Transverse colon (tissue), 4 donors: ENCODE measurements around the gene TNFSF10. TPM values are rescaled to one million over a fixed set of nuclear protein-coding genes. Genes with fewer than 3 reads are reported as not detected.

Experiments
- DNase-seq: peaks from one replicate; pipeline ENCODE4 v3.0.0-alpha.2; 2019
- H3K27ac ChIP-seq, 4 donors: fragments of 200-600 bp; sonication (generic); 2 replicates each; pipeline ENCODE4 v1.5.1; 2016 to 2018; ENCODE audit warnings: inconsistent platforms in 4 of 4
- H3K27me3 ChIP-seq: fragments of 200-600 bp; sonication (generic); 2 replicates; pipeline ENCODE4 v1.5.1; 2017; ENCODE audit warnings: inconsistent platforms
- H3K36me3 ChIP-seq, 4 donors: fragments of 200-600 bp; sonication (generic); 2 replicates each; pipeline ENCODE4 v1.5.1; 2017 to 2019; ENCODE audit warnings: inconsistent platforms in 4 of 4
- H3K4me1 ChIP-seq, 4 donors: fragments of 200-600 bp; sonication (generic); 2 replicates each; pipeline ENCODE4 v1.5.1; 2017 to 2020; ENCODE audit warnings: inconsistent platforms in 4 of 4
- H3K4me3 ChIP-seq, 4 donors: fragments of 200-600 bp; sonication (generic); 1 replicate in 1 of 4; 2 replicates in 3 of 4; pipeline versions ENCODE4 v1.5.1 to v1.6.1; 2017 to 2019; ENCODE audit warnings: inconsistent platforms in 4 of 4
- H3K9me3 ChIP-seq, 2 donors: fragments of 200-600 bp; sonication (generic); 2 replicates each; pipeline ENCODE4 v1.5.1; 2017 to 2019; ENCODE audit warnings: inconsistent platforms in 2 of 2
- CTCF ChIP-seq, 5 experiments: fragments of 200-600 bp in 3 of 5; fragments of 450-650 bp in 2 of 5; sonication (generic) in 3 of 5; IDR thresholded peaks; 1 replicate in 2 of 5; 2 replicates in 3 of 5; pipeline ENCODE4 v1.5.1; 2016 to 2017; ENCODE audit warnings: antibody characterized with exemption in 5 of 5, inconsistent platforms in 3 of 5, mild to moderate bottlenecking in 2 of 5, moderate library complexity in 1 of 5
- EP300 ChIP-seq: sonication (generic); formaldehyde crosslinking; IDR thresholded peaks from one replicate; pipeline ENCODE4 v1.6.1; 2017; ENCODE audit warnings: antibody characterized with exemption, low read depth
- POLR2A ChIP-seq: fragments of 450-650 bp; IDR thresholded peaks from one replicate; pipeline ENCODE4 v1.6.1; 2016; ENCODE audit warnings: antibody characterized with exemption, mild to moderate bottlenecking, moderate library complexity
- POLR2AphosphoS5 ChIP-seq, 3 donors: sonication (generic); formaldehyde crosslinking; IDR thresholded peaks; one replicate each; pipeline ENCODE4 v1.6.1; 2016; ENCODE audit warnings: antibody characterized with exemption in 3 of 3
- WGBS, 2 donors: methylation state at CpG; one replicate each; pipeline ENCODE4 v1.1.5; 2018; ENCODE audit warnings: low coverage in 1 of 2; 5-methylcytosine and 5-hydroxymethylcytosine counted together
- in situ Hi-C, 4 donors: fragments of 200-750 bp; cut with MboI; loops; one replicate each; pipeline versions ENCODE4 v1.15.0 to v1.15.1; 2017; ENCODE audit warnings: low sequenced_read_pairs in 3 of 4, low pct_ligation_motif_present in 1 of 4, low pct_unique_long_range_greater_than_20kb in 1 of 4
- intact Hi-C: fragments of 100-400 bp; cut with DNase I; formaldehyde crosslinking; loops from one replicate; pipeline ENCODE4 v1.15.1; 2023; ENCODE audit warnings: low total_unique reads
- total RNA-seq, 4 donors: library from RNA; depleted of rRNA; stranded (reverse); fragments of >200 nt; gene quantifications; one replicate each; pipeline ENCODE4 v1.1.0, GENCODE V29; 2016

Gene TNFSF10
- total RNA-seq, 4 donors from 2014 or later = 73.8 to 150 (median 125) TPM

GRCh38 chr3:172560586-172560985, 37.4 kb upstream of the TNFSF10 start:
- no peak for TF ChIP-seq EP300
- no peak for TF ChIP-seq POLR2A
- TF ChIP-seq CTCF (IDR thresholded peaks at IDR 0.05) = no peak
- no peak for TF ChIP-seq POLR2AphosphoS5 (IDR thresholded peaks at IDR 0.05)
- Histone ChIP-seq H3K9me3 (no peaks in the 10 kb centered on the region), H3K4me1 (peaks cover 11 to 56% (median 31%) of the 10 kb centered on the region in 4 donors), H3K4me3 (no peak overlapping the region), H3K27me3 (no peaks in the 10 kb centered on the region), H3K36me3 (no peaks in the 10 kb centered on the region), H3K27ac (no peak overlapping the region)
- in situ Hi-C loops (no loop called here), intact Hi-C loops (no loop called here)
- WGBS, 2 donors = 63 to 83% methylated on average over 1 of the region's 1 CpG
- DNase-seq = no peak

GRCh38 chr3:172560026-172560425, 36.8 kb upstream of the TNFSF10 start:
- peak overlapping the region in 2 of 4 donors; percentile 20 to 34 for H3K27ac ChIP-seq

GRCh38 chr3:172559020-172559419, 35.8 kb upstream of the TNFSF10 start:
- Histone ChIP-seq H3K27me3 (no peaks in the 10 kb centered on the region), H3K27ac (peak overlapping the region in 3 of 4 donors; percentile 14 to 34 (median 20)), H3K36me3 (no peaks in the 10 kb centered on the region), H3K4me1 (peaks cover 10 to 53% (median 35%) of the 10 kb centered on the region in 4 donors), H3K9me3 (no peaks in the 10 kb centered on the region), H3K4me3 (no peak overlapping the region)
- in situ Hi-C loops = no loop called here
- intact Hi-C loops = no loop called here
- TF ChIP-seq POLR2A = no peak
- TF ChIP-seq POLR2AphosphoS5 (IDR thresholded peaks at IDR 0.05) = peak in 1 of 3 donors; percentile 37
- 74 to 95% methylated on average over 3 of the region's 3 CpGs for WGBS, 2 donors
- DNase-seq = no peak

More at GRCh38 chr3:172560026-172560425, 36.8 kb upstream of the TNFSF10 start:
- no peak for TF ChIP-seq EP300
- TF ChIP-seq POLR2A = no peak
- no peak for TF ChIP-seq POLR2AphosphoS5 (IDR thresholded peaks at IDR 0.05)
- TF ChIP-seq CTCF (IDR thresholded peaks at IDR 0.05) = no peak
- no peaks in the 10 kb centered on the region for H3K36me3 ChIP-seq
- intact Hi-C loops = no loop called here
- no peak for DNase-seq
- no peak overlapping the region for H3K4me3 ChIP-seq
- 78 to 85% methylated on average over 3 to 4 of the region's 4 CpGs for WGBS, 2 donors
- H3K4me1 ChIP-seq = peaks cover 11 to 55% (median 31%) of the 10 kb centered on the region in 4 donors
- in situ Hi-C loops = no loop called here
- H3K27me3 ChIP-seq = no peaks in the 10 kb centered on the region
- no peaks in the 10 kb centered on the region for H3K9me3 ChIP-seq

- Histone ChIP-seq H3K9me3 (no peaks in the 10 kb centered on the region), H3K36me3 (no peaks in the 10 kb centered on the region), H3K27me3 (no peaks in the 10 kb centered on the region), H3K4me1 (peaks cover 7 to 47% (median 26%) of the 10 kb centered on the region in 4 donors), H3K4me3 (no peak overlapping the region), H3K27ac (peak overlapping the region; percentile 25 to 60 (median 42))
- intact Hi-C loops = no loop called here
- WGBS, 2 donors = 48 to 72% methylated on average over 3 of the region's 3 CpGs
- in situ Hi-C loops = no loop called here
- no peak for DNase-seq
- no peak for TF ChIP-seq POLR2A
- TF ChIP-seq CTCF (IDR thresholded peaks at IDR 0.05) = no peak
- no peak for TF ChIP-seq POLR2AphosphoS5 (IDR thresholded peaks at IDR 0.05)
- TF ChIP-seq EP300 = no peak
Observed at GRCh38 chr3:172557515-172558220, 34.4 kb upstream of the TNFSF10 start.
